Large intestine (tissue), 3 donors: ENCODE measurements around the gene TLE1. TPM values are rescaled to one million over a fixed set of nuclear protein-coding genes. Genes with fewer than 3 reads are reported as not detected.
"Not testable (repeated sequence)": the region's sequence is repeated elsewhere in the genome, so short reads cannot be mapped to it uniquely, and the experiment has no call there.

Experiments used
- DNase-seq, 2 donors: peaks; one replicate each; pipeline versions ENCODE4 v3.0.0 to v3.0.0-alpha.2; 2013
- H3K27ac ChIP-seq: one replicate; pipeline ENCODE4 v1.5.1; 2013; ENCODE audit warnings: low read length
- H3K27me3 ChIP-seq: 2 replicates; pipeline ENCODE4 v1.6.1; 2013; ENCODE audit warnings: low read length; ENCODE audit not compliant: control insufficient read depth, insufficient read depth
- H3K36me3 ChIP-seq: 2 replicates; pipeline ENCODE4 v1.6.1; 2013; ENCODE audit warnings: low read length; ENCODE audit not compliant: control insufficient read depth, insufficient read depth
- H3K4me1 ChIP-seq: one replicate; pipeline ENCODE4 v1.6.1; 2013; ENCODE audit warnings: low read length; ENCODE audit not compliant: control insufficient read depth, insufficient read depth
- H3K4me3 ChIP-seq: one replicate; pipeline ENCODE4 v1.5.1; 2013; ENCODE audit warnings: low read length
- H3K9me3 ChIP-seq: one replicate; pipeline ENCODE4 v1.6.1; 2013; ENCODE audit warnings: mild to moderate bottlenecking, low read depth, low read length, moderate library complexity; ENCODE audit not compliant: control insufficient read depth
- WGBS: methylation state at CpG from one replicate; pipeline ENCODE4 v1.1.5; 2013; ENCODE audit warnings: low lambda C conversion rate; ENCODE audit not compliant: insufficient coverage; 5-methylcytosine and 5-hydroxymethylcytosine counted together
- polyA plus RNA-seq: library from polyadenylated mRNA; unstranded; fragments of 120-200 nt; gene quantifications from one replicate; pipeline ENCODE4 v1.2.1, GENCODE V29; 2013

The TLE1 gene
- polyA plus RNA-seq, 1 donor, result 26.7 TPM

GRCh38 chr9:81717061-81717746 lies 27.9 kb upstream of the TLE1 start:
- no peaks in the 10 kb centered on the region for H3K9me3 ChIP-seq
- no peaks in the 10 kb centered on the region for H3K27me3 ChIP-seq
- H3K36me3 ChIP-seq, result no peaks in the 10 kb centered on the region
- H3K4me3 ChIP-seq, result no peak overlapping the region
- H3K4me1 ChIP-seq, result peaks cover 13% of the 10 kb centered on the region
- WGBS, result no CpG with 5 or more reads among the region's 5 CpGs
- DNase-seq, result no peak
- no peak overlapping the region for H3K27ac ChIP-seq

DNA sequence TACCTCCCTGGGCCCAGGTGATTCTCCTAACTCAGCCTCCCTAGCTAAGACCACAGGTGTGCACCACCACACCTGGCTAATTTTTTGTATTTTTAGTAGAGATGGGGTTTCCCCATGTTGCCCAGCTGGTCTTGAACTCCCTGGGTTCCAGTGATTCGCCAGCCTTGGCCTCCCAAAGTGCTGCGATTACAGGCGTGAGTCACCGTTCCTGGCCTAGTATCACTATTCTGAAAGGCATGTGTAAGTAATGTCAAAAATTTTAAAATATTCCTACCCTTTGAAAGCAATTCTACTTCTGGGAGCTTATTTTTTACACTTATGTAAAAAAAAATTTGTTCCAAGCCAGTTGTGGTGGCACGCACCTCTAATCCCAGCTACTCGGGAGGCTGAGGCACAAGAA lies 27.1 kb upstream of the TLE1 start:
- Histone ChIP-seq H3K36me3 (no peaks in the 10 kb centered on the region), H3K4me1 (peaks cover 13% of the 10 kb centered on the region), H3K4me3 (no peak overlapping the region), H3K27me3 (no peaks in the 10 kb centered on the region), H3K9me3 (no peaks in the 10 kb centered on the region), H3K27ac (no peak overlapping the region)
- no peak for DNase-seq
- 100% methylated on average over 3 of the region's 6 CpGs for WGBS

DNA sequence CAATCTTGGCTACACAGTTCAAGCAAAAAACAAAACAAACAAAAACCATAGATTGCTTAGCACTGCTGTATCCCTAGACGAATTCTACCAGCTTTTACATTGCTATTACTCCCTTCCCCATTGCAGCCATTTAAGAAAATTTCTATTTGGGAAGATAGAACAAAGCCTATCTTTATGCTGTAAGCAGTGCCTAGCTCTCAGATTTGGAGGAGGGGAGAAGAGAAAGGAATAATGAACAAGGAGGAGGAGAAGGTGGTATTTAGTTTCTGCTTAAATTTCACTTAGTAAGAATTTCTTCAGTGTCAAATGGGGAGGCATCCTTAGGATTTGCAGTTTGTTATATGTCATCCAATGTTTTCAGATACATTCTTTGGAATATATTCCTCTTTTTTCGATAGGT lies 16.2 kb upstream of the TLE1 start:
- Histone ChIP-seq H3K9me3 (no peaks in the 10 kb centered on the region), H3K4me1 (no peaks in the 10 kb centered on the region), H3K4me3 (no peak overlapping the region), H3K27me3 (no peaks in the 10 kb centered on the region), H3K27ac (no peak overlapping the region), H3K36me3 (no peaks in the 10 kb centered on the region)
- 100% methylated on average over 1 of the region's 2 CpGs for WGBS
- no peak for DNase-seq

DNA sequence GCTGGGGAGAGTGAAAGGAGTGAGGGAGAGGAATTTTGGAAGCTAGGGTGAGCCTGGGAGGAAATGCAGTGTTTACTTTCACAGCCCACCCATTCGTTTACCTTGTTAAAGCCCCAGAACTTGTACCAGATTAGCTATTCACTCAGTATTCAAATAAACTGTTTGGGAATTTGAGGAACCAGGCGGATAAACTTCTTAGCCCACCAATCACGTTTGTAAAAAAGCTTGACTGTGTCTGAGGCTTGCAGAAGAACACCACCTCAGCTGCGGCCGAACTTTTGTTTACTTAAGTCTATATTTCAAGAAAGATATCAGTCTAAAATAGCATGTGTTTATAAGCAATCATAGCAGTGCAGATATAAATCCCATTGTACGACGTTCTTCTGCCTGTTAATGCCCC lies 5.2 kb upstream of the TLE1 start:
- Histone ChIP-seq H3K4me1 (peaks cover 9% of the 10 kb centered on the region), H3K4me3 (no peak overlapping the region), H3K27ac (no peak overlapping the region), H3K9me3 (no peaks in the 10 kb centered on the region), H3K27me3 (no peaks in the 10 kb centered on the region), H3K36me3 (no peaks in the 10 kb centered on the region)
- DNase-seq, result peak in 1 of 2 donors; percentile 13
- 0% methylated on average over 1 of the region's 7 CpGs for WGBS

GRCh38 chr9:81693671-81694378 lies 4.5 kb upstream of the TLE1 start:
- Histone ChIP-seq H3K9me3 (no peaks in the 10 kb centered on the region), H3K27ac (no peak overlapping the region), H3K4me3 (no peak overlapping the region), H3K36me3 (no peaks in the 10 kb centered on the region), H3K4me1 (peaks cover 9% of the 10 kb centered on the region), H3K27me3 (no peaks in the 10 kb centered on the region)
- WGBS, result 49% methylated on average over 3 of the region's 6 CpGs
- peak in 1 of 2 donors; percentile 11 for DNase-seq

- Histone ChIP-seq H3K27ac (peak overlapping the region; percentile 73), H3K36me3 (peaks cover under 1% of the 10 kb centered on the region), H3K4me1 (peaks cover 9% of the 10 kb centered on the region), H3K4me3 (peak overlapping the region; percentile 70), H3K9me3 (no peaks in the 10 kb centered on the region), H3K27me3 (no peaks in the 10 kb centered on the region)
- DNase-seq, result peak; percentile 48 to 77
- 0% methylated on average over 1 of the region's 23 CpGs for WGBS
Measured at GRCh38 chr9:81690251-81690851, 1.0 kb upstream of the TLE1 start.

- not testable (repeated sequence) for DNase-seq, H3K9me3 ChIP-seq, H3K36me3 ChIP-seq, H3K4me1 ChIP-seq, H3K27me3 ChIP-seq
- no CpG with 5 or more reads among the region's 21 CpGs for WGBS
- Histone ChIP-seq H3K27ac (peak overlapping the region; percentile 71), H3K4me3 (peak overlapping the region; percentile 86)
Measured at GRCh38 chr9:81689093-81689342, 329 bp downstream of the TLE1 start.

GRCh38 chr9:81688262-81689092 lies 870 bp downstream of the TLE1 start:
- WGBS, result 0% methylated on average over 3 of the region's 107 CpGs
- Histone ChIP-seq H3K27ac (peak overlapping the region; percentile 71), H3K4me3 (peak overlapping the region; percentile 86), H3K36me3 (peaks cover 12% of the 10 kb centered on the region)
- not testable (repeated sequence) for H3K27me3 ChIP-seq, H3K4me1 ChIP-seq, H3K9me3 ChIP-seq
- DNase-seq, result peak; percentile 28 to 75

- WGBS, result no CpG with 5 or more reads among the region's 51 CpGs
- H3K4me3 ChIP-seq, result peak overlapping the region; percentile 86
- peaks cover 17% of the 10 kb centered on the region for H3K36me3 ChIP-seq
- peak overlapping the region; percentile 50 for H3K27ac ChIP-seq
- peaks cover 5% of the 10 kb centered on the region for H3K4me1 ChIP-seq
- peak; percentile 39 to 75 for DNase-seq
- no peaks in the 10 kb centered on the region for H3K27me3 ChIP-seq
- H3K9me3 ChIP-seq, result no peaks in the 10 kb centered on the region
Measured at GRCh38 chr9:81687521-81688261, 1.7 kb downstream of the TLE1 start.
